ENCODE data around the gene CATSPERE.

Gene CATSPERE

DNA sequence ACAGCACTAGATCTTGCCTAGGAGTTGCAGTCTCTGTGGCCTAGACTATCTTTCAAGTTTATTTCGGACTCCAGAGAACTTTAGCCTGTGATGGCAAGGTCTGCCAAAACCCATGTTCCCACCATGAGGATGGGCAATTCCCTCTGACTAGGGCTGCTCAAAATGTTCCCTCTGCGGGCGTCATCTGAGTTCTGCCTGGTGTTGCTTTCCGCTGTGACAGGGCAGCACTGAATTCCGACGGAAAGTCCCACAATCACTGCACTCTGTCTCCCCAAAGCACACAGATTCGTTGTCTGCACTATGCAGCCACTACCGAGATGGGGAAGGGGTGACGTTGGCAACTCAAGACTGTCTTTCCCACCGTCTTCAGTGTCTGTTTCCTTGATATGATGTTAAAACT, 75.2 kb downstream of the CATSPERE start:
- Histone ChIP-seq H3K4ac (ENCODE audit: low read length) (no peak overlapping the region), H2BK15ac (ENCODE audit: low read length) (no peak overlapping the region), H3K18ac (ENCODE audit: low read length) (no peak overlapping the region), H3K27ac (replicated peaks; ENCODE audit: low read length) (no peak overlapping the region), H3K27me3 (ENCODE audit: control insufficient read depth in 3 of 3, insufficient read depth in 3 of 3, low read depth in 1 of 3, low read length in 3 of 3) (no peaks in the 10 kb centered on the region), H3K4me1 (ENCODE audit: control insufficient read depth in 2 of 2, insufficient read depth in 1 of 2, low read depth in 1 of 2, low read length in 2 of 2) (peaks cover 0 to 2% of the 10 kb centered on the region in 2 donors), H3K4me3 (ENCODE audit: low read length in 2 of 2) (no peak overlapping the region), H3K9me3 (replicated peaks in 1 of 2; ENCODE audit: control insufficient read depth in 2 of 2, insufficient read depth in 1 of 2, low read depth in 1 of 2, low read length in 2 of 2) (no peaks in the 10 kb centered on the region), H2AK5ac (ENCODE audit: low read depth, low read length) (no peak overlapping the region), H2BK5ac (ENCODE audit: low read length) (no peak overlapping the region), H2AFZ (ENCODE audit: low read length) (no peak overlapping the region), H2BK120ac (ENCODE audit: low read depth, low read length) (no peak overlapping the region), H3K36me3 (replicated peaks in 1 of 2; ENCODE audit: control insufficient read depth in 2 of 2, insufficient read depth in 2 of 2, low read length in 2 of 2) (no peaks in the 10 kb centered on the region), H4K8ac (ENCODE audit: low read depth, low read length) (no peak overlapping the region), H2BK12ac (ENCODE audit: low read length) (no peak overlapping the region), H3K23ac (ENCODE audit: low read depth, low read length, poor library complexity) (no peak overlapping the region), H3K4me2 (ENCODE audit: insufficient read depth, low read length, poor library complexity, severe bottlenecking) (no peak overlapping the region), H3K79me1 (ENCODE audit: low read depth, low read length) (no peaks in the 10 kb centered on the region), H4K91ac (ENCODE audit: low read depth, low read length, poor library complexity) (no peak overlapping the region), H3K9ac (ENCODE audit: low read depth, low read length, poor library complexity) (no peak overlapping the region), H3K14ac (ENCODE audit: low read length) (no peak overlapping the region)
- DNase-seq (ENCODE audit: low spot score) = no peak
- no CpG with 5 or more reads among the region's 10 CpGs for WGBS, 2 donors (ENCODE audit: extremely low coverage in 2 of 2, insufficient read length in 2 of 2, insufficient replicate concordance in 1 of 2)

DNA sequence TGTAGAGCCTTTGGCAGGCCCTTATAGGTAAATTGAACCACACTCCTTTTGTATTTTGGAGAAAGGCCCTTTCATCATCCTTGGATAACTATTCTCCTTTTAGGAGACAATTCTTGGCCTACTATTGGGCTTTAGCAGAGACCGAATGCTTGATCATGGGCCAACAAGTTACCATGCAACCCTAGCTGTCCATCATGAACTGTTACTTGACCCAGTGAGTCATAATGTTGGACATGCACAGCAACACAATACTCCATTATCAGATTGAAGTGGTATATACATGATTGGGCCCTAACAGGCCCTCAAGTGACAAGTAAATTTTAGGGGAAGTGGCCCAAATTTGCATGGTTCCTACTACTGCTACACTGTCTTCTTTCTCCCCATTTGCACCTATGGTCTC, 84.4 kb downstream of the CATSPERE start:
- no peaks in the 10 kb centered on the region for H3K36me3 ChIP-seq (replicated peaks in 1 of 2; ENCODE audit: control insufficient read depth in 2 of 2, insufficient read depth in 2 of 2, low read length in 2 of 2)
- H3K4me3 ChIP-seq (ENCODE audit: low read length in 2 of 2) = no peak overlapping the region
- no peak overlapping the region for H3K4me2 ChIP-seq (ENCODE audit: insufficient read depth, low read length, poor library complexity, severe bottlenecking)
- H2BK5ac ChIP-seq (ENCODE audit: low read length) = no peak overlapping the region
- no peaks in the 10 kb centered on the region for H3K27me3 ChIP-seq (ENCODE audit: control insufficient read depth in 3 of 3, insufficient read depth in 3 of 3, low read depth in 1 of 3, low read length in 3 of 3)
- no peak overlapping the region for H2AK5ac ChIP-seq (ENCODE audit: low read depth, low read length)
- no peak overlapping the region for H3K9ac ChIP-seq (ENCODE audit: low read depth, low read length, poor library complexity)
- no peak overlapping the region for H3K14ac ChIP-seq (ENCODE audit: low read length)
- H3K9me3 ChIP-seq (replicated peaks in 1 of 2; ENCODE audit: control insufficient read depth in 2 of 2, insufficient read depth in 1 of 2, low read depth in 1 of 2, low read length in 2 of 2) = peaks cover 0 to 2% of the 10 kb centered on the region in 2 donors
- H2AFZ ChIP-seq (ENCODE audit: low read length) = no peak overlapping the region
- DNase-seq (ENCODE audit: low spot score) = no peak
- H2BK15ac ChIP-seq (ENCODE audit: low read length) = no peak overlapping the region
- no peak overlapping the region for H3K4ac ChIP-seq (ENCODE audit: low read length)
- no peak overlapping the region for H4K8ac ChIP-seq (ENCODE audit: low read depth, low read length)
- H2BK120ac ChIP-seq (ENCODE audit: low read depth, low read length) = no peak overlapping the region
- H3K23ac ChIP-seq (ENCODE audit: low read depth, low read length, poor library complexity) = no peak overlapping the region
- H3K18ac ChIP-seq (ENCODE audit: low read length) = no peak overlapping the region
- no peak overlapping the region for H4K91ac ChIP-seq (ENCODE audit: low read depth, low read length, poor library complexity)
- H2BK12ac ChIP-seq (ENCODE audit: low read length) = no peak overlapping the region
- no peaks in the 10 kb centered on the region for H3K4me1 ChIP-seq (ENCODE audit: control insufficient read depth in 2 of 2, insufficient read depth in 1 of 2, low read depth in 1 of 2, low read length in 2 of 2)
- H3K79me1 ChIP-seq (ENCODE audit: low read depth, low read length) = no peaks in the 10 kb centered on the region
- no peak overlapping the region for H3K27ac ChIP-seq (replicated peaks; ENCODE audit: low read length)
- WGBS, 2 donors (ENCODE audit: extremely low coverage in 2 of 2, insufficient read length in 2 of 2, insufficient replicate concordance in 1 of 2) = no CpG with 5 or more reads among the region's 1 CpG

DNA sequence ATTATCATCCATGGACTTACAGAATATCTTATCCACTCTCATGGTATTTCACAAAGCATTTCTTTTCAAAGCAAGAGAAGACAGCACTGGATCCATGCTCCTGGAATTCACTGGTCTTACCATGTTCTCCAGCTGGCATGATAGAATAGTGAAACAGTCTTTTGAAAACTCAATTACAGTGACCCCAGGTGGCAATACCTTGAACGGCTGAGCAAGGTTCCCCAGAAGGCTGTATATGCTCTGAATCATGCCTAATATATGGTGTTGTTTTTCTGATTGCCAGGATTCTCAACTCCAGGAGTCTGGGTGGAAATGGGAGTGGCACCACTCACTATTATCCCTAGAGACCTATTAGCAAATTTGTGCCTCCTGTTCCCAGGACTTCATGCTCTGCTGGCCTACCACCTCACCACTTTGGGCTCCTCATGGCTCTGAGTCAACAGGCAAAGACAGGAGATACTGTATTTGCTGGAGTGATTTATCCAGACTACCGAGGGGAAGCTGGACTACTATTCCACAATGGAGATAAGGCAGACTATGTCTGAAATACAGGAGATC, 87.6 kb downstream of the CATSPERE start:
- H3K4me2 ChIP-seq (ENCODE audit: insufficient read depth, low read length, poor library complexity, severe bottlenecking) = no peak overlapping the region
- H3K79me1 ChIP-seq (ENCODE audit: low read depth, low read length) = no peaks in the 10 kb centered on the region
- H4K8ac ChIP-seq (ENCODE audit: low read depth, low read length) = no peak overlapping the region
- H2AK5ac ChIP-seq (ENCODE audit: low read depth, low read length) = no peak overlapping the region
- no peak overlapping the region for H3K14ac ChIP-seq (ENCODE audit: low read length)
- H2BK120ac ChIP-seq (ENCODE audit: low read depth, low read length) = no peak overlapping the region
- H3K4me3 ChIP-seq (ENCODE audit: low read length in 2 of 2) = no peak overlapping the region
- no peak overlapping the region for H2BK15ac ChIP-seq (ENCODE audit: low read length)
- no peak for DNase-seq (ENCODE audit: low spot score)
- no CpG with 5 or more reads among the region's 2 CpGs for WGBS, 2 donors (ENCODE audit: extremely low coverage in 2 of 2, insufficient read length in 2 of 2, insufficient replicate concordance in 1 of 2)
- H2BK12ac ChIP-seq (ENCODE audit: low read length) = no peak overlapping the region
- H3K4ac ChIP-seq (ENCODE audit: low read length) = no peak overlapping the region
- no peak overlapping the region for H3K18ac ChIP-seq (ENCODE audit: low read length)
- H3K27ac ChIP-seq (replicated peaks; ENCODE audit: low read length) = no peak overlapping the region
- H3K4me1 ChIP-seq (ENCODE audit: control insufficient read depth in 2 of 2, insufficient read depth in 1 of 2, low read depth in 1 of 2, low read length in 2 of 2) = no peaks in the 10 kb centered on the region
- H3K9ac ChIP-seq (ENCODE audit: low read depth, low read length, poor library complexity) = no peak overlapping the region
- H3K9me3 ChIP-seq (replicated peaks in 1 of 2; ENCODE audit: control insufficient read depth in 2 of 2, insufficient read depth in 1 of 2, low read depth in 1 of 2, low read length in 2 of 2) = peaks cover 0 to 2% of the 10 kb centered on the region in 2 donors
- H2BK5ac ChIP-seq (ENCODE audit: low read length) = no peak overlapping the region
- no peak overlapping the region for H4K91ac ChIP-seq (ENCODE audit: low read depth, low read length, poor library complexity)
- no peak overlapping the region for H2AFZ ChIP-seq (ENCODE audit: low read length)
- H3K27me3 ChIP-seq (ENCODE audit: control insufficient read depth in 3 of 3, insufficient read depth in 3 of 3, low read depth in 1 of 3, low read length in 3 of 3) = no peaks in the 10 kb centered on the region
- H3K23ac ChIP-seq (ENCODE audit: low read depth, low read length, poor library complexity) = no peak overlapping the region
- H3K36me3 ChIP-seq (replicated peaks in 1 of 2; ENCODE audit: control insufficient read depth in 2 of 2, insufficient read depth in 2 of 2, low read length in 2 of 2) = no peaks in the 10 kb centered on the region

DNA sequence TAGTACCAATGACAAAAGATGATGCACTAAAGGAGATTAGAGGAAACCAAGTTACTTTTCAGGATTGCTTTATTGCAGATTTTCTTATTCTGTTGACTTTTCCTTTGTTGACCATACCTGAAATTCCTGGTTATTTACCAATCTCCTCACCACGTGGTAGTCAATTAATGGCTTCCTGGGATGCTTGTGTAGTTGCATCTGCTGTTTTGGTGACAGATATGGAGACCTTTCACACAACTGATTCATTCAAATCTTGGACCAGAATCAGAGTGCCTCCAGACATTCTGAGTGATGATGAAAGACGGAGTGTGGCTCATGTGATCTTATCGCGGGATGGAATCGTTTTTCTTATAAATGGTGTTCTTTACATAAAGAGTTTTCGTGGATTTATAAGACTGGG, 91.3 kb downstream of the CATSPERE start:
- H2AK5ac ChIP-seq (ENCODE audit: low read depth, low read length) = no peak overlapping the region
- no peak overlapping the region for H3K4ac ChIP-seq (ENCODE audit: low read length)
- H3K18ac ChIP-seq (ENCODE audit: low read length) = no peak overlapping the region
- H3K9me3 ChIP-seq (replicated peaks in 1 of 2; ENCODE audit: control insufficient read depth in 2 of 2, insufficient read depth in 1 of 2, low read depth in 1 of 2, low read length in 2 of 2) = no peaks in the 10 kb centered on the region
- no peak overlapping the region for H2BK120ac ChIP-seq (ENCODE audit: low read depth, low read length)
- no peak for DNase-seq (ENCODE audit: low spot score)
- H3K14ac ChIP-seq (ENCODE audit: low read length) = no peak overlapping the region
- no peaks in the 10 kb centered on the region for H3K79me1 ChIP-seq (ENCODE audit: low read depth, low read length)
- H3K27me3 ChIP-seq (ENCODE audit: control insufficient read depth in 3 of 3, insufficient read depth in 3 of 3, low read depth in 1 of 3, low read length in 3 of 3) = no peaks in the 10 kb centered on the region
- H3K36me3 ChIP-seq (replicated peaks in 1 of 2; ENCODE audit: control insufficient read depth in 2 of 2, insufficient read depth in 2 of 2, low read length in 2 of 2) = no peaks in the 10 kb centered on the region
- H2AFZ ChIP-seq (ENCODE audit: low read length) = no peak overlapping the region
- H4K91ac ChIP-seq (ENCODE audit: low read depth, low read length, poor library complexity) = no peak overlapping the region
- H3K23ac ChIP-seq (ENCODE audit: low read depth, low read length, poor library complexity) = no peak overlapping the region
- H3K27ac ChIP-seq (replicated peaks; ENCODE audit: low read length) = no peak overlapping the region
- WGBS, 2 donors (ENCODE audit: extremely low coverage in 2 of 2, insufficient read length in 2 of 2, insufficient replicate concordance in 1 of 2) = no CpG with 5 or more reads among the region's 6 CpGs
- no peaks in the 10 kb centered on the region for H3K4me1 ChIP-seq (ENCODE audit: control insufficient read depth in 2 of 2, insufficient read depth in 1 of 2, low read depth in 1 of 2, low read length in 2 of 2)
- H3K4me2 ChIP-seq (ENCODE audit: insufficient read depth, low read length, poor library complexity, severe bottlenecking) = no peak overlapping the region
- H3K9ac ChIP-seq (ENCODE audit: low read depth, low read length, poor library complexity) = no peak overlapping the region
- H4K8ac ChIP-seq (ENCODE audit: low read depth, low read length) = no peak overlapping the region
- H2BK15ac ChIP-seq (ENCODE audit: low read length) = no peak overlapping the region
- H2BK5ac ChIP-seq (ENCODE audit: low read length) = no peak overlapping the region
- no peak overlapping the region for H3K4me3 ChIP-seq (ENCODE audit: low read length in 2 of 2)
- H2BK12ac ChIP-seq (ENCODE audit: low read length) = no peak overlapping the region
